ENCODE measurements around the gene HTRA2.

The HTRA2 gene

GRCh38 chr2:74524955-74525716, 4.6 kb upstream of the HTRA2 start:
- H3K4me3 ChIP-seq (ENCODE audit: low read length) = no peak overlapping the region
- no peak for TF ChIP-seq CTCF (conservative IDR thresholded peaks at IDR 0.05; ENCODE audit: low read length)
- DNase-seq (ENCODE audit: low read depth) = no peak

- DNase-seq (ENCODE audit: low read depth) = no peak
- no peak for TF ChIP-seq CTCF (conservative IDR thresholded peaks at IDR 0.05; ENCODE audit: low read length)
- no peak within 1 kb of the TSS for H3K4me3 ChIP-seq (ENCODE audit: low read length)
Observed at GRCh38 chr2:74525717-74526648, 3.8 kb upstream of the HTRA2 start, which contains the start of gene DQX1. Gene DQX1 (minus strand): TSS chr2:74526231. CDS start chr2:74525729, 502 bp downstream.

- no peak overlapping the region for H3K4me3 ChIP-seq (ENCODE audit: low read length)
- no peak for TF ChIP-seq CTCF (conservative IDR thresholded peaks at IDR 0.05; ENCODE audit: low read length)
- DNase-seq (ENCODE audit: low read depth) = no peak
Observed at GRCh38 chr2:74526649-74527230, 3.0 kb upstream of the HTRA2 start.

- no peak for TF ChIP-seq CTCF (conservative IDR thresholded peaks at IDR 0.05; ENCODE audit: low read length)
- DNase-seq (ENCODE audit: low read depth) = no peak
- H3K4me3 ChIP-seq (ENCODE audit: low read length) = no peak overlapping the region
Observed at GRCh38 chr2:74527741-74528140, 2.0 kb upstream of the HTRA2 start.

- TF ChIP-seq CTCF (conservative IDR thresholded peaks at IDR 0.05; ENCODE audit: low read length) = no peak; the same call in 1 of the 2 replicates
- DNase-seq (ENCODE audit: low read depth) = no peak
- peak overlapping the region; percentile 99 for H3K4me3 ChIP-seq (ENCODE audit: low read length)
Observed at GRCh38 chr2:74528600-74529356, 955 bp upstream of the HTRA2 start.
